ENCODE measurements around the gene SMC1A. TPM values are rescaled to one million over a fixed set of nuclear protein-coding genes. Genes with fewer than 3 reads are reported as not detected.

SMC1A gene
- total and polyA plus RNA-seq, 2 of the 8 experiments (the other 6 are each of a cell fraction or from before 2014, with no cell fraction given) = 22.2 to 98.1 TPM

- POLR2A ChIA-PET (ENCODE audit: partially characterized antibody) = interaction anchor here (5.8 kb wide), 1 partner anchor 14 kb away, joined by 33 read pairs; the partner anchor contains the start of genes RIBC1 and SMC1A
Measured at GRCh38 chrX:53437206-53437605, 14.8 kb upstream of the SMC1A start.

More at GRCh38 chrX:53437206-53437605, 14.8 kb upstream of the SMC1A start:
- no peak overlapping the region for H2BK5ac ChIP-seq (ENCODE audit: low read depth, low read length)
- H3K9me3 ChIP-seq (ENCODE audit: insufficient read depth in 2 of 2, low read depth in 1 of 2, low read length in 1 of 2) = no peaks in the 10 kb centered on the region
- H3K18ac ChIP-seq (ENCODE audit: extremely low read depth, low read length) = no peak overlapping the region
- H3K23me2 ChIP-seq (ENCODE audit: low read depth, low read length) = peaks cover 11% of the 10 kb centered on the region; the same call in 1 of the 2 replicates
- no peak overlapping the region for H4K91ac ChIP-seq (replicated peaks; ENCODE audit: insufficient read length, low read length)
- no peaks in the 10 kb centered on the region for H3K79me2 ChIP-seq (ENCODE audit: control insufficient read depth in 1 of 2, insufficient read depth in 2 of 2, low read length in 2 of 2)
- DNase-seq (ENCODE audit: low read depth in 1 of 2, low spot score in 2 of 2) = no peak
- no peaks in the 10 kb centered on the region for H3K36me3 ChIP-seq (ENCODE audit: control insufficient read depth in 2 of 4, insufficient read depth in 4 of 4, low read length in 3 of 4)
- no peak overlapping the region for H3K4me2 ChIP-seq (ENCODE audit: insufficient read depth in 1 of 2, low read depth in 2 of 2, low read length in 2 of 2)
- no peak overlapping the region for H2BK120ac ChIP-seq (replicated peaks; ENCODE audit: low read depth, low read length)
- no peak overlapping the region for H3K56ac ChIP-seq (replicated peaks; ENCODE audit: insufficient read length, low read depth, low read length)
- no peak overlapping the region for H2AK5ac ChIP-seq (ENCODE audit: low read depth, low read length)
- FAIRE-seq = no peak
- 78% methylated on average over 2 of the region's 2 CpGs; no CpG with 5 or more reads in 1 of the 2 experiments for WGBS, 2 experiments (ENCODE audit: extremely low coverage in 1 of 2, insufficient coverage in 1 of 2, insufficient read length in 1 of 2, insufficient replicate concordance in 2 of 2, low coverage in 1 of 2, low lambda C conversion rate in 2 of 2, missing lambda C conversion rate in 1 of 2)
- H4K20me1 ChIP-seq (replicated peaks in 1 of 2; ENCODE audit: control insufficient read depth in 1 of 2, insufficient read depth in 2 of 2, low read length in 2 of 2) = no peaks in the 10 kb centered on the region
- H3K9ac ChIP-seq (replicated peaks in 1 of 4; ENCODE audit: extremely low read depth in 1 of 4, low read depth in 3 of 4, low read length in 3 of 4) = no peak overlapping the region
- no peak overlapping the region for H3K27ac ChIP-seq (ENCODE audit: low read depth, low read length)
- H2BK20ac ChIP-seq (ENCODE audit: low read length) = no peak overlapping the region
- no peak overlapping the region for H3K23ac ChIP-seq (ENCODE audit: insufficient read length)
- H2BK12ac ChIP-seq (ENCODE audit: low read depth, low read length) = no peak overlapping the region
- H3K79me1 ChIP-seq (ENCODE audit: low read depth, low read length) = no peaks in the 10 kb centered on the region
- no peak overlapping the region for H2BK15ac ChIP-seq (ENCODE audit: low read length)
- no peak overlapping the region for H3K4me3 ChIP-seq (ENCODE audit: extremely low read depth in 1 of 4, insufficient read depth in 2 of 4, low read depth in 3 of 4, low read length in 4 of 4)
- H4K8ac ChIP-seq (ENCODE audit: extremely low read depth, insufficient read depth, low read length) = no peak overlapping the region
- peaks cover 0 to 12% (median 7%) of the 10 kb centered on the region in 4 experiments; a peak in 5 of 7 replicates for H3K27me3 ChIP-seq (replicated peaks in 1 of 4; ENCODE audit: control insufficient read depth in 3 of 4, extremely low read depth in 1 of 4, insufficient read depth in 3 of 4, low read length in 3 of 4)
- TF ChIP-seq BCL11A (IDR thresholded peaks at IDR 0.05; ENCODE audit: low read depth in 2 of 2, low read length in 2 of 2) (no peak), RAD21 (IDR thresholded peaks at IDR 0.05 in 1 of 2, conservative IDR thresholded peaks at IDR 0.05 in 1 of 2; ENCODE audit: low read depth in 2 of 2, low read length in 2 of 2) (no peak), TBP (IDR thresholded peaks at IDR 0.05; ENCODE audit: low read depth, low read length) (no peak), CREB1 (IDR thresholded peaks at IDR 0.05) (no peak), TAF1 (IDR thresholded peaks at IDR 0.05; ENCODE audit: low read depth, low read length) (no peak), FOSL1 (IDR thresholded peaks at IDR 0.05; ENCODE audit: insufficient read depth, low read depth, low read length) (no peak), KDM4A (IDR thresholded peaks at IDR 0.05; ENCODE audit: low read depth, low read length, severe bottlenecking) (no peak), EZH2 (IDR thresholded peaks at IDR 0.05; ENCODE audit: low read depth, low read length, severe bottlenecking) (no peak), SP2 (IDR thresholded peaks at IDR 0.05; ENCODE audit: low read length) (no peak), USF2 (IDR thresholded peaks at IDR 0.05; ENCODE audit: low read length) (no peak), RXRA (IDR thresholded peaks at IDR 0.05; ENCODE audit: insufficient read depth, low read depth, low read length) (no peak), SIRT6 (IDR thresholded peaks at IDR 0.05; ENCODE audit: low read length) (no peak)
- no peak overlapping the region for H3K4ac ChIP-seq (replicated peaks; ENCODE audit: insufficient read length, low read depth, low read length)
- H4K5ac ChIP-seq (ENCODE audit: insufficient read length, low read depth, low read length) = no peak overlapping the region
- CTCF ChIA-PET (ENCODE audit: partially characterized antibody) = interaction anchor here (0.7 to 2.9 kb wide), 9 partner anchors 8 to 123 kb away, joined by 3 to 16 read pairs (median 4); no protein-coding TSS in a partner anchor
- H3K4me1 ChIP-seq (replicated peaks in 1 of 4; ENCODE audit: control insufficient read depth in 3 of 4, insufficient read depth in 4 of 4, low read length in 3 of 4) = peaks cover 0 to 7% (median 1%) of the 10 kb centered on the region in 4 experiments; a peak in 3 of 7 replicates
- no peak overlapping the region for H2AFZ ChIP-seq (ENCODE audit: low read length)
- no peak overlapping the region for H3K14ac ChIP-seq (ENCODE audit: insufficient read length)
